Stimulated activated naive CD4-positive, alpha-beta T cell (primary cell): ENCODE data around the gene TLE3.

Experiments
- DNase-seq, 6 experiments: peaks; one replicate each; lab custom pipeline; 2025; lab: John Stamatoyannopoulos, UW

The TLE3 gene

DNA sequence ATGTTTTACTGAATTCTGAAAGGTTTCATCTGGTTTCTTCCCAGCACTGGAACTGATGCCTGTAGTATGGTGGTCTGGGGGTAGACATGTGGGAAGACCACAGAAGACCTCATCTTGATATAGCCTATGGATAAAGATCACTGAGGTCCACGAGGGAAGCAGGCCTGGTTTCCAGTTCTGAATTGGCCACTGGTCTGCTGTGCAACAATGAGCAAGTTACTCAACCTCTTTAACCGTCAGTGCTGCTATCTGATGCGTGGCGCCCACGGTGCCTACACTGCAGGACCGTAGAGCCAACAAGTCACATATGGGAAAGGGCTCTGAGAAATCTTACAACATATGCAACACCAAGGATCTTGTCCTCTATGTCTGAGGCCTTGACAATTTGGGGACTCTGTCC is 13.3 kb downstream of the TLE3 start:
- no peak for DNase-seq

- DNase-seq = no peak
These were observed 13.8 kb downstream of the TLE3 start for GRCh38 chr15:70083946-70084345.

DNA sequence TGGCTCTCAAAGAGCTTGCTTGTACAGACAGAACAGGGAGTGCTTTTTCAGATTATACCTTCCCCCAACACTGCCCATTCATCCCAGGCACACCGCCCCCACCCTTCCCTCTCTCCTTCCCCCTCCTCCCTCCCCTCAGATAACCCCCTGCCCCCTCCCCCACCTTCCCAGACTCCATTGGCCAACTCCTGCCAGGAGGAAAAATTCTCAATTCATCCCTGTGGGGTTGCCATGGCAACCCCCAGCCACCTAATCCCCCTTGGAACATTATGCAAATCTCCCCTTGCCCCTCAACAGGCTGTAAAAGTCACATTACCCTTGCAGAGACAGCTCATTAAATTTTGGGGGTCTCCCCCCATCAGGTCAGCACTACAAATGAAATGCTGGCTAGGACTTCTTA is 14.3 kb downstream of the TLE3 start:
- DNase-seq = no peak

- DNase-seq = no peak
These were observed 15.3 kb downstream of the TLE3 start for GRCh38 chr15:70082281-70082900.

DNA sequence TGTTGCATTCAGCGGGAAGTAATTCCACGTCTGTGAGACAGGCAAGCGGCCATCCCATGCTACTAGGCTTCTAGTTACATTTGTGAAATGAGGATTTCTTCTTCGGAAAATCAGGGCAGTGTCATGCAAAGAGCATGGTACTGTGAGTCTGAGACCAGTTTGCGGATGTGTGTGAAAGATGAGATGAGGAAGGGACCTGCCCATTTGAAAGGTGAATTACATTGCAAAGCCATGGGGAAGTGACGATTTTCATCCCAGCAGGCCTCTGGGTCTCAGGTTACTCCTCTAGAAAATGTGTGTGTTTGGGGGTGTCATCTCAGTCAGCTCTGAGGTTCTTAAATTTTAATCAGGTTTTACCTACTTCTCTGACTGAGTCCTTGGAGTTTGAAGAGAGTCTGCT is 16.1 kb downstream of the TLE3 start:
- no peak for DNase-seq

GRCh38 chr15:70080347-70080746 is 17.4 kb downstream of the TLE3 start:
- DNase-seq = no peak

DNA sequence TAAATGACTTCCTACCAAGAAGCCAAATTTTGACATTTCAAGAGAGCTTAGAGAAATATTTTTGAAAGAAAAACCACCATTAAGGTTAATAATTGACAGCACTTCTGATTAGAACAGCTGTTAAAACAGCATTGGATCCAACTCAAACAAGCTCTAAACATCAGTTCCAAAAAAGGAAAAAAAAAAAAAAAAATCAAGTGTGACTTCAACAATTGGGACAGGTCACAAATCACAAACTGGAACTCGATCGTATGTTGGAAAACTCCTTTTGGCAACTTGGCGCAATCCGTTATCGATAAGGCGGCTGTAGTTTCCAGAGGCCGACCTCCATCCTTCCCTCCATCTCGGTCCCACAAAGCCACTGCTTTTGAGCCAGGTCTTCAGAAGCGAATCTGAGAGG is 17.8 kb downstream of the TLE3 start:
- no peak for DNase-seq

GRCh38 chr15:70078578-70079417 is 18.9 kb downstream of the TLE3 start:
- no peak for DNase-seq

DNA sequence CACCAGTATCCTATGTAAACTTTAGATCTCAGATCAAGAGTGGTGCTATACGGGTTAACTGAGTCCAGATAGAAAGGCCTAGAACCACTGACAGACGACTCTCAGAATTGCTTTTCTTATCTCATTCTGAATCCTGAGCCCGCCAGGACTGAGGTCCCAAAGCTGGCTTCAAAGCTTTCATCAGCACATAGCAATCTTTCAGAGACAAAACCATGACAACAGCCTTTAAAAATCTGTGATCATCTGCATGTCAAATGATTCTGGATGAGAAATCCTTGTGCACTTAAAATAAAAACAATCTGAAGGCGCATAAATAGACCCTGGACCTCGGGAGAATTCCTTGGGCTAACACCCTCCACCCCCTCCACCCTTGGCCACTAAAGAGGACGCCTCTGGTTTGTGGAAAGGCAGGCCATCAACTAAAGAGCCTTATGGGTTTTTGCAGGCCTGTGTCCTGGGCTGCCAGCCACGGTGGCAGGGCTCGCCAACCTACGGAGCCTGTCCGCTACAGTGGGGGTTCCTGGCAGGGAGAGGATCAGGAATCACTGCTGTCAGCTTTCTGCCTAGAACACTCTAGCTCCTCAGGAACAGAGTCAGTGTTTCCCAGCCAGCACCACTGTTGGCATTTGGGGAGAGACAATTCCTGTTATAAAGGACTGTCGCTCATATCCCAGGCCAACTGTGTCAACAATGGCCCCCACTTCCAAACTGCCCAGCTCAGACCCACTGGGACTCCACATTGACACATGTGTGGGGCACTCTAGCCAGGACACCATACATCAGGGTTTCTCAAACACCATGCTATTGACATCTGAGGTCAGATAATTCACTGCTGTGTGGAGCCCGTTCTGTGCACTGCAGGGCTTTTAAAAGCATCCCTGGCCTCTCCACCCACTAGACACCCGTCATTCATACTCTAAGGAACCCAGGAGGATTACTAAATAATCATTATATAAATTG is 20.2 kb downstream of the TLE3 start:
- no peak for DNase-seq

- no peak for DNase-seq
These were observed 23.3 kb downstream of the TLE3 start for GRCh38 chr15:70074380-70074779.

GRCh38 chr15:70072479-70072878 is 25.2 kb downstream of the TLE3 start:
- no peak for DNase-seq

DNA sequence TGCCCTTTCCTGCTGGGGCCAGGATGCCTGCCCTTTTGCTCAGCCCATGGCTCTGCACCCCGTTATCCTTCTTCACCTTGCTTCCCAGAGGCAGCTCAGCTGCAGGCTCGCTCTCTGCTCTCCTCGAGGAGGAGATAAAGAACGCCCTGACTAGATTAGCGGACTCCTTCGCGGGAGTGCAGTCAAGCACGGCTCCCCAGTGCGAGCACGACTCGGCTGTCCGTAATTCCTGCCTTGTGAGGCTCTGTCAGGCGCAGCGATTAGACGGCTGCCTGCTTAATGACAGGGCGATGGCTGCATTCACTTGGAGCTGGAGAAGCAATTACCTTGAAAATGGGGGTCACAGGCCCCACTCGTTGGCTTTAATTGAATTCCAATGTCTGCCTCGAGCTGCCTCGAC is 25.9 kb downstream of the TLE3 start:
- no peak for DNase-seq

GRCh38 chr15:70069716-70070115 is 28.0 kb downstream of the TLE3 start:
- DNase-seq = no peak

DNA sequence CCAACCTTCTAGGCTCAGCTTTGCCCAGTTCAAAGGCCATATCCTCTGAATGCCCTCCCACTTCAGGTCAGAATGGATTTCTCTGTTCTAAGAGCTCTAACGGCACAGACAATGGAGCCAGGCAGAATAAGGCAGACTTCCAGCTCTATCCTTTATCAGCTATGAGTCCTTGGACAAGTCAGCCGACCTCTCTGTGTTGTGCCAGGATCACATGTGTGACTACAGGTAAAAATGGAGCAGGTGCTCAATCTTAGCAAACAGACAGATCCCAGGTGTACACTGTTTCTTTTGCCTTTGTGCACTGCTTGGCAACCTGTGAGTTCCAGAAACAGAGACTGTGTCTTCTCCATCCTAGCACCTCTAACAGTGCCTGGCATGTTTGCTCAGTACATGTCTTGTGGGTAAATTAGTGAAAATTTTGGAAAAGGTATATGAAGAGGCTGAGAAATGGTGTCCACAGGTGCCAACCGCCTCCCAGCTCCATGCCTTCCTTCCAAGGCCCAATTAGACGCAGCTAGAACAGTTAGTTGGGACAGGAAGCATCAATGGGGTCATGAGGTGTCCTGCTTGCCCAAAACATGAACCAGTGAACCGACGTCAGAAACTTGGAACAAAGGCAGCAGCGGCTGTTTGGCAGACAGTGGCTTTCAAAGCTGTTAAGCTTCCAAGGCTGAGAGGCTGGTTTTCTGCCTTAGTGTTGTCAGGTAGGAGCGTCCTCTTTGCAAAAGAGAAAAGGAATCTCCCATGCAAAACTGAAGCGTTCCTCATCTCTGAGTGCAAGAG is 28.7 kb downstream of the TLE3 start:
- no peak for DNase-seq

GRCh38 chr15:70067681-70068080 is 30.0 kb downstream of the TLE3 start:
- no peak for DNase-seq

GRCh38 chr15:70067011-70067410 is 30.7 kb downstream of the TLE3 start:
- no peak for DNase-seq

DNA sequence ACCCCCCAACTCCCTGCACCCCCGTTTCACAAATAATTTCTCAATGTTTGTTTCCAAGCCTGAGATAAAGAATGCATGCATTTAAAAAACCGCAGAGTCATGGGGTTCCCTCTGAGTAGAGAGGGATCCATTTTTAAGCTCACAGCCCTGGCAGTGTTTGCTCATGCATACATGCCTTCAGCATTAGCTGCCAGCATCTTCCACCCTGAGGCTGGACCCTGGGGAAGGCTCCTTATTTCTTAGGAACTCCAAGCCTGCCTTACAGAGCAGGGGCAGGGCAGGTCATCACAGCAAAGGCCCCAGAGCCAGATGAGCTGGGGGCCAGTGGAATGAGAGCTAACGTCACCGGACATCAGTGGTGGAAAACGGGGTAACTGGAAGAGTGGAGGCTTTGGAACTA is 31.3 kb downstream of the TLE3 start:
- no peak for DNase-seq

DNA sequence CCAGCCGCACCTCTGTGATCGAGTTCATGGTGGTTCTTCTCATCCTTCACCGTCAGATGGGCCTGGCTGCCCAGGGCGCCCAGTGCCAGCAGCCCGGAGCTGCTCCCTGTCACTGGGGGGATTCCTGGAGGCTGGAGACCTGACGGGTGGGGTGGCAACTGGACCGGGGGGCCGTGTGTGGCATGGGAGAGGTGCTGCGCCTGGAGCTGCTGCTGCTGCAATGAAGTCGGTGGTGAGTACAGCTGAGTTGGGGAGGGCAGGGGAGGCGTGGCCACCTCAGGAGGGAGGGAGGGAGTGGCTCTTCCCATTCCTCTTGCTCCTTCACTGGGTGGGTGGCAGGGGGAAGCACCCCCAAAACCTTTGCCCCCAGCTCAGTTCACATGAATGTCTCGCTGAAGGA is 31.7 kb downstream of the TLE3 start:
- no peak for DNase-seq

DNA sequence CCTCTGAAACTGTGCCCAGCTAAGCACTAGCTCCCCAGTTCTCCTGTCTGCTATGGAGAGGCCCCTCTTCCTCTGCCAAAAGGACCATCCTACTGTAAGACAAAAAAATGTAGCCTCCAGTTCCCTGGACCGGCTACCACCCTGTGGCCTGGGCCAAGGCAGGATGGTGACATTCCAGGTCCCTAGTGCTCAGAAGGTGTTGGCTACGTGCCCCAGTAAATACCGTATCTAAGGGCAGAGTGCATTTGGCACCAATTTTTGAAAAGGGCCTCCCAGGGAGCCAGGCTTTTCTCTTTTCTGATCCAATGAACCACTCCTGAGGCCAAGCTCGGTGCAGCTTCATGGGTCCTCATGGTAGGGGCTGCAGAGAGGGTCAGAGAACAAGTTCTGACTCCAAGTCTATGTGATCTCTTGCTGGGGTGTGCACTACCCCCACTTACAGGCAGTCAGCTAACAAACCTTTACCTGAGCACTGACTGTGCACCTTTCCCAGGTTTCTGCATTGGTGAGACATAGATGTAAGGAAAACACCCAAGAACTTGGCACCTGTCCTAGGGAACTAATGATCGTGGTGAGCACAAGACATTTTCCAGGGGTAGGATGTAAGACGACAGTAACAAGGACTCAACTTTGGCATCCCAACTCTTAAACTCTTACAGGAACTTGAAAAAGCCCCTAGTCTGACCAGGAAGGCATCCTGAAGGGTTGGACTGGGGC is 32.6 kb downstream of the TLE3 start:
- no peak for DNase-seq

GRCh38 chr15:70064441-70064840 is 33.3 kb downstream of the TLE3 start:
- DNase-seq = no peak

DNA sequence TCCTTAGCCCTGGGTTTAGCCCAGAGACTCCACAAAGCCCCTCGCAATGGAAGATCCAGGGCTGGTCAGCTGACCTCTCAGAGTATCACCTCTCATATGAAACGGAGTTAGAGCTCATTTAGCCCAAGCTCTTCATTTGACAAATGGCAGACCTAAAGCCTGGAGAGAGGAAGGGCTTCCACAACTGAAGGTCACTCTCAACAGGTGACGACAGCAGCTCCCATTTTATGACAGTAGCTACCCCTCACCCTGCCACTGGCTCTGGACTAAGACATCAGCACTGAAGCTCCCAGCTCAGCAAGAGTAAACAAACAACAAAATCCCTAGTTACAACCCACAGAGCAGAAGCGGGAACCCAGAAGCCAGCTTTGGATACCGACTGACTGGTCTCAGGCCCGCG is 33.7 kb downstream of the TLE3 start:
- no peak for DNase-seq
